Smooth muscle cell (in vitro differentiated cells): Measurements from ENCODE around the gene PANK1. TPM values are rescaled to one million over a fixed set of nuclear protein-coding genes. Genes with fewer than 3 reads are reported as not detected.

ENCODE experiments used
- DNase-seq: peaks from one replicate; lab custom pipeline; 2025; ENCODE audit not compliant: unreplicated experiment; lab: John Stamatoyannopoulos, UW
- H2AFZ ChIP-seq: fragments of 200-600 bp; sonication (generic); 2 replicates; pipeline ENCODE4 v1.6.0; 2016; ENCODE audit warnings: antibody characterized with exemption, low read depth, mild to moderate bottlenecking
- H3F3A ChIP-seq: fragments of 200-600 bp; sonication (generic); 2 replicates; pipeline ENCODE4 v1.6.0; 2017; ENCODE audit warnings: antibody characterized with exemption, low read depth
- H3K27ac ChIP-seq: fragments of 200-600 bp; sonication (generic); 2 replicates; pipeline ENCODE4 v1.5.1; 2016; ENCODE audit warnings: low read depth, mild to moderate bottlenecking
- H3K27me3 ChIP-seq: fragments of 200-600 bp; sonication (generic); 2 replicates; pipeline ENCODE4 v1.6.1; 2016; ENCODE audit warnings: low read depth, mild to moderate bottlenecking
- H3K36me3 ChIP-seq: fragments of 200-600 bp; sonication (generic); 2 replicates; pipeline ENCODE4 v1.5.1; 2016; ENCODE audit warnings: low read depth
- H3K4me1 ChIP-seq: fragments of 200-600 bp; sonication (generic); 2 replicates; pipeline ENCODE4 v1.5.1; 2016; ENCODE audit warnings: low read depth
- H3K4me2 ChIP-seq: fragments of 200-600 bp; sonication (generic); 2 replicates; pipeline ENCODE4 v1.6.0; 2016; ENCODE audit warnings: mild to moderate bottlenecking
- H3K4me3 ChIP-seq: fragments of 200-600 bp; sonication (generic); 2 replicates; pipeline ENCODE4 v1.5.1; 2016; ENCODE audit warnings: mild to moderate bottlenecking
- H3K79me2 ChIP-seq: fragments of 200-600 bp; sonication (generic); 2 replicates; pipeline ENCODE4 v1.6.0; 2016; ENCODE audit warnings: low read depth, mild to moderate bottlenecking
- H3K9ac ChIP-seq: fragments of 200-600 bp; sonication (generic); 2 replicates; pipeline ENCODE4 v1.6.0; 2016; ENCODE audit warnings: low read depth
- H3K9me3 ChIP-seq: fragments of 200-600 bp; sonication (generic); replicated peaks from 2 replicates; pipeline ENCODE4 v1.5.1; 2016; ENCODE audit warnings: low read depth
- H4K20me1 ChIP-seq: fragments of 200-600 bp; sonication (generic); 2 replicates; pipeline ENCODE4 v1.6.0; 2016; ENCODE audit warnings: low read depth
- WGBS: methylation state at CpG from one replicate; pipeline ENCODE4 v1.1.7; 2016; ENCODE audit warnings: low lambda C conversion rate; 5-methylcytosine and 5-hydroxymethylcytosine counted together
- polyA plus RNA-seq: library from polyadenylated mRNA; unstranded; fragments of >200 nt; fragmentation: Nextera tagmentation; extraction: Ambion mirVana; gene quantifications from 2 replicates; pipeline ENCODE4 v1.2.1, GENCODE V29; 2016
- total RNA-seq: library from RNA; depleted of rRNA; stranded (reverse); fragments of >200 nt; gene quantifications from 2 replicates; pipeline ENCODE4 v1.2.3, GENCODE V29; 2014
- TF ChIP-seq, protein P1 (sequence below): fragments of 200-600 bp; sonication (generic); IDR thresholded peaks from 2 replicates; pipeline ENCODE4 v1.5.1; 2017; ENCODE audit warnings: borderline replicate concordance, mild to moderate bottlenecking, antibody characterized with exemption; ENCODE audit not compliant: insufficient read depth, poor library complexity, severe bottlenecking

The PANK1 gene
- total and polyA plus RNA-seq, 2 experiments from 2014 or later: 8.6 to 14.1 TPM

DNA sequence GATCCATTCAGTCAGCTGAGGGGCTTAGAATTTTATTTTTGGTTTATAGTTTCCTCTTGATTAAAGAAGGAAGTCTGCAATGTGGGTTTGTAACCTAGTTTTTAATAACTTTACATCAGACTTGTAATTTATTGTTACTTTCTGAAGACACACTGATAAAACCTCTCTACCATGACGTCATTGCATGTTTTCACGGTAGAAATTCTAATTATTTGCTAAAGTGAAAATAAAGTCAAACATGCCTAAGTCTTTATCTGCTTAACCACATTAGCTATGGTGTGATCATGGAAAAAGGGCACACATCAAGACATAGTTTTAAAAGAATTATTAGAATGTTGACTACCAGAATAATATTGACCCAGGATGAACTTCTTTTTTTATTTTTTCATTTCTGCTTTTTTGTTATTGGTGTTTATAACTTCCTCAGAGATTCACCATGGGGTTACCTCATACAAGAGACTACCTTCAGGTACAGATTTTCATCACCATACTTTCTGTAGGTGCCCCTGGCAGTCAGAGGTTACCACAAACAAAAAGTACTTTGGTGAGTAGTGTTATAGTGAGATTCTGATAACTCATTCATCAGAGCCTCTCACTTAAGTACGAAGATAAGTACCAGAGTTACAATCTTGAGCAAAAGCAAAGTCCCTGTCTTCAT is 7.0 kb upstream of the PANK1 start:
- TF ChIP-seq, protein P1, sequence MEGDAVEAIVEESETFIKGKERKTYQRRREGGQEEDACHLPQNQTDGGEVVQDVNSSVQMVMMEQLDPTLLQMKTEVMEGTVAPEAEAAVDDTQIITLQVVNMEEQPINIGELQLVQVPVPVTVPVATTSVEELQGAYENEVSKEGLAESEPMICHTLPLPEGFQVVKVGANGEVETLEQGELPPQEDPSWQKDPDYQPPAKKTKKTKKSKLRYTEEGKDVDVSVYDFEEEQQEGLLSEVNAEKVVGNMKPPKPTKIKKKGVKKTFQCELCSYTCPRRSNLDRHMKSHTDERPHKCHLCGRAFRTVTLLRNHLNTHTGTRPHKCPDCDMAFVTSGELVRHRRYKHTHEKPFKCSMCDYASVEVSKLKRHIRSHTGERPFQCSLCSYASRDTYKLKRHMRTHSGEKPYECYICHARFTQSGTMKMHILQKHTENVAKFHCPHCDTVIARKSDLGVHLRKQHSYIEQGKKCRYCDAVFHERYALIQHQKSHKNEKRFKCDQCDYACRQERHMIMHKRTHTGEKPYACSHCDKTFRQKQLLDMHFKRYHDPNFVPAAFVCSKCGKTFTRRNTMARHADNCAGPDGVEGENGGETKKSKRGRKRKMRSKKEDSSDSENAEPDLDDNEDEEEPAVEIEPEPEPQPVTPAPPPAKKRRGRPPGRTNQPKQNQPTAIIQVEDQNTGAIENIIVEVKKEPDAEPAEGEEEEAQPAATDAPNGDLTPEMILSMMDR: no peak
- no peak overlapping the region for H3K4me3 ChIP-seq
- H3K4me2 ChIP-seq: no peak overlapping the region
- no peaks in the 10 kb centered on the region for H3K27me3 ChIP-seq
- WGBS: 59% methylated on average over 3 of the region's 3 CpGs
- no peaks in the 10 kb centered on the region for H3K36me3 ChIP-seq
- H3K79me2 ChIP-seq: no peaks in the 10 kb centered on the region
- H3K9me3 ChIP-seq: no peaks in the 10 kb centered on the region
- peaks cover 3% of the 10 kb centered on the region for H3F3A ChIP-seq
- DNase-seq: no peak
- no peak overlapping the region for H3K9ac ChIP-seq
- H2AFZ ChIP-seq: no peak overlapping the region
- H4K20me1 ChIP-seq: no peaks in the 10 kb centered on the region
- no peaks in the 10 kb centered on the region for H3K4me1 ChIP-seq
- H3K27ac ChIP-seq: no peak overlapping the region

GRCh38 chr10:89651205-89651915 is 6.3 kb upstream of the PANK1 start:
- Histone ChIP-seq H3K9ac (no peak overlapping the region), H3K4me2 (no peak overlapping the region), H3K9me3 (no peaks in the 10 kb centered on the region), H3K36me3 (no peaks in the 10 kb centered on the region), H3F3A (peaks cover 9% of the 10 kb centered on the region), H2AFZ (no peak overlapping the region), H3K4me3 (no peak overlapping the region), H3K79me2 (no peaks in the 10 kb centered on the region), H4K20me1 (no peaks in the 10 kb centered on the region), H3K4me1 (peaks cover 5% of the 10 kb centered on the region), H3K27me3 (no peaks in the 10 kb centered on the region), H3K27ac (no peak overlapping the region)
- TF ChIP-seq, protein P1: no peak
- WGBS: 65% methylated on average over 5 of the region's 5 CpGs
- no peak for DNase-seq

DNA sequence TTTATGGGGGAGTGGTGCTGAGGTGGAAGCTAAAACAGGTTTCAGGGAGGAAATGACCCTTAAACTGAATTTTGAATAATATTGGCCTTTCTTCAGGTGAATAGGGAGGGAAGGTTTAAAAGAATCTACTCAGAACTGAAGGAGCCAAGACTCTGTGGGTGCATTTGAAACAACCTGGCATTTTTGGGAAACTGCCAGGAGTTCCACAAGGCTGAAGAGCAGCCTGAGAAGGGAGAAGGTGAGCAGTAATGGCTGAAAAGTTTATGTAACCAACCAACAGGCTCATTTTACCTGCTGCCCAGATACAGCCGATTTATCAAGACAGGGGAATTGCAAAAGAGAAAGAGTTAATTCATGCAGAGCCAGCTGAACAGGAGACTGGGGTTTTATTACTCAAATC is 4.0 kb upstream of the PANK1 start:
- Histone ChIP-seq H3K4me2 (no peak overlapping the region), H2AFZ (no peak overlapping the region), H3K79me2 (no peaks in the 10 kb centered on the region), H3K9me3 (no peaks in the 10 kb centered on the region), H3K4me1 (peaks cover 7% of the 10 kb centered on the region), H3K27ac (no peak overlapping the region), H4K20me1 (no peaks in the 10 kb centered on the region), H3F3A (peaks cover 14% of the 10 kb centered on the region), H3K36me3 (no peaks in the 10 kb centered on the region), H3K27me3 (no peaks in the 10 kb centered on the region), H3K9ac (no peak overlapping the region), H3K4me3 (no peak overlapping the region)
- TF ChIP-seq, protein P1: no peak
- WGBS: 96% methylated on average over 1 of the region's 1 CpG
- no peak for DNase-seq
